ENCODE results near the gene DEFB132. TPM values are rescaled to one million over a fixed set of nuclear protein-coding genes. Genes with fewer than 3 reads are reported as not detected.

Gene DEFB132
- total and polyA plus RNA-seq, 2 of the 13 experiments (the other 11 are each of a cell fraction or from before 2014, with no cell fraction given): not detected

DNA sequence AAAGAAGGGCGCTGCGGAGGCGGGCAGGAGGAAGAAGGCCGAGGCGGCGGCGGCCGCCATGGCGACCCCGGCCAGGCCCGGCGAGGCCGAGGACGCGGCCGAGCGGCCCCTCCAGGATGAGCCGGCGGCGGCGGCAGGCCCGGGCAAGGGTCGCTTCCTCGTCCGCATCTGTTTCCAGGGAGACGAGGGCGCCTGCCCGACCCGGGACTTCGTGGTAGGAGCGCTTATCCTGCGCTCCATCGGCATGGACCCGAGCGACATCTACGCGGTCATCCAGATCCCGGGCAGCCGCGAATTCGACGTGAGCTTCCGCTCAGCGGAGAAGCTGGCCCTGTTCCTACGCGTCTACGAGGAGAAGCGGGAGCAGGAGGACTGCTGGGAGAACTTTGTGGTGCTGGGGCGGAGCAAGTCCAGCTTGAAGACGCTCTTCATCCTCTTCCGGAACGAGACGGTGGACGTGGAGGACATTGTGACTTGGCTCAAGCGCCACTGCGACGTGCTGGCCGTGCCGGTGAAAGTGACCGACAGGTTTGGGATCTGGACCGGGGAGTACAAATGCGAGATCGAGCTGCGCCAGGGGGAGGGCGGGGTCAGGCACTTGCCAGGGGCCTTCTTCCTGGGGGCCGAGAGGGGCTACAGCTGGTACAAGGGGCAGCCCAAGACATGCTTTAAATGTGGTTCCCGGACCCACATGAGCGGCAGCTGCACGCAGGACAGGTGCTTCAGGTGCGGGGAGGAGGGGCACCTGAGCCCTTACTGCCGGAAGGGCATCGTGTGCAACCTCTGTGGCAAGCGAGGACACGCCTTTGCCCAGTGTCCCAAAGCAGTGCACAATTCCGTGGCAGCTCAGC, 40.6 kb downstream of the DEFB132 start (continued):
- no peak for TF ChIP-seq TRAFD1 (CRISPR knock-in tag; IDR thresholded peaks at IDR 0.05; ENCODE audit: borderline replicate concordance)
- TF ChIP-seq ZNF777 (CRISPR knock-in tag; IDR thresholded peaks at IDR 0.05): peak; percentile 93
- TF ChIP-seq PLRG1 (conservative IDR thresholded peaks at IDR 0.05): no peak
- TF ChIP-seq PHF21A (CRISPR knock-in tag; IDR thresholded peaks at IDR 0.05): no peak
- TF ChIP-seq ZNF577 (CRISPR knock-in tag; IDR thresholded peaks at IDR 0.05; ENCODE audit: borderline replicate concordance, low read depth): 0 out of 2 replicates have a peak, but pooled peaks have one; percentile 11
- TF ChIP-seq, protein P1, sequence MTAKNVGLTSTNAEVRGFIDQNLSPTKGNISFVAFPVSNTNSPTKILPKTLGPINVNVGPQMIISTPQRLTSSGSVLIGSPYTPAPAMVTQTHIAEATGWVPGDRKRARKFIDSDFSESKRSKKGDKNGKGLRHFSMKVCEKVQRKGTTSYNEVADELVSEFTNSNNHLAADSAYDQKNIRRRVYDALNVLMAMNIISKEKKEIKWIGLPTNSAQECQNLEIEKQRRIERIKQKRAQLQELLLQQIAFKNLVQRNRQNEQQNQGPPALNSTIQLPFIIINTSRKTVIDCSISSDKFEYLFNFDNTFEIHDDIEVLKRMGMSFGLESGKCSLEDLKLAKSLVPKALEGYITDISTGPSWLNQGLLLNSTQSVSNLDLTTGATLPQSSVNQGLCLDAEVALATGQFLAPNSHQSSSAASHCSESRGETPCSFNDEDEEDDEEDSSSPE (CRISPR knock-in tag; IDR thresholded peaks at IDR 0.05): no peak; the same call in 1 of the 2 replicates
- TF ChIP-seq, protein P2, sequence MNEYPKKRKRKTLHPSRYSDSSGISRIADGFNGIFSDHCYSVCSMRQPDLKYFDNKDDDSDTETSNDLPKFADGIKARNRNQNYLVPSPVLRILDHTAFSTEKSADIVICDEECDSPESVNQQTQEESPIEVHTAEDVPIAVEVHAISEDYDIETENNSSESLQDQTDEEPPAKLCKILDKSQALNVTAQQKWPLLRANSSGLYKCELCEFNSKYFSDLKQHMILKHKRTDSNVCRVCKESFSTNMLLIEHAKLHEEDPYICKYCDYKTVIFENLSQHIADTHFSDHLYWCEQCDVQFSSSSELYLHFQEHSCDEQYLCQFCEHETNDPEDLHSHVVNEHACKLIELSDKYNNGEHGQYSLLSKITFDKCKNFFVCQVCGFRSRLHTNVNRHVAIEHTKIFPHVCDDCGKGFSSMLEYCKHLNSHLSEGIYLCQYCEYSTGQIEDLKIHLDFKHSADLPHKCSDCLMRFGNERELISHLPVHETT (CRISPR knock-in tag; conservative IDR thresholded peaks at IDR 0.05): peak; percentile 61; the same call in 1 of the 2 replicates
- no peak for TF ChIP-seq MEIS1 (CRISPR knock-in tag; IDR thresholded peaks at IDR 0.05; ENCODE audit: borderline replicate concordance)
- peak; percentile 62; the same call in 1 of the 2 replicates for TF ChIP-seq ZNF776 (CRISPR knock-in tag; IDR thresholded peaks at IDR 0.05)
- TF ChIP-seq DNMT3B (CRISPR knock-in tag; conservative IDR thresholded peaks at IDR 0.05): 0 out of 2 replicates have a peak, but pooled peaks have one; percentile 66
- TF ChIP-seq NONO (IDR thresholded peaks at IDR 0.05): no peak
- TF ChIP-seq NONO (CRISPR knock-in tag; conservative IDR thresholded peaks at IDR 0.05): peak; percentile 67
- TF ChIP-seq ZBTB2 (CRISPR knock-in tag; IDR thresholded peaks at IDR 0.05; ENCODE audit: low read depth): peak; percentile 58
- TF ChIP-seq PBX2 (CRISPR knock-in tag; IDR thresholded peaks at IDR 0.05): no peak
- TF ChIP-seq ZNF800 (CRISPR knock-in tag; IDR thresholded peaks at IDR 0.05): no peak
- TF ChIP-seq CAMTA2 (CRISPR knock-in tag; IDR thresholded peaks at IDR 0.05; ENCODE audit: borderline replicate concordance): peak; percentile 99
- peak; percentile 68 for TF ChIP-seq MAX (IDR thresholded peaks at IDR 0.05)
- TF ChIP-seq NCOA1 (CRISPR knock-in tag; IDR thresholded peaks at IDR 0.05): peak; percentile 82

Measured in HepG2 (cell line).